Kidney epithelial cell (primary cell): ENCODE measurements around the gene C2CD4B. TPM values are rescaled to one million over a fixed set of nuclear protein-coding genes. Genes with fewer than 3 reads are reported as not detected.

ENCODE experiments used
- DNase-seq: peaks from one replicate; pipeline ENCODE4 v3.0.0-alpha.2; 2010; ENCODE audit warnings: low read depth
- H3K27me3 ChIP-seq: 2 replicates; pipeline ENCODE4 v1.6.0; 2011; ENCODE audit warnings: low read length; ENCODE audit not compliant: control insufficient read depth, insufficient read depth
- H3K36me3 ChIP-seq: 2 replicates; pipeline ENCODE4 v1.5.1; 2011; ENCODE audit warnings: low read length; ENCODE audit not compliant: control insufficient read depth, insufficient read depth
- H3K4me3 ChIP-seq: 2 replicates; pipeline ENCODE4 v1.5.1; 2011; ENCODE audit warnings: low read depth, mild to moderate bottlenecking, control low read depth, low read length
- total RNA-seq: library from RNA; depleted of rRNA; stranded (reverse); fragments of >200 nt; gene quantifications from 2 replicates; pipeline ENCODE4 v1.2.3, GENCODE V29; 2015
- TF ChIP-seq, protein P1 (sequence below): IDR thresholded peaks from 2 replicates; pipeline ENCODE4 v1.5.1; 2011; ENCODE audit warnings: mild to moderate bottlenecking, moderate library complexity, low read length, control low read depth, inconsistent platforms; ENCODE audit not compliant: insufficient read depth, poor library complexity, severe bottlenecking

C2CD4B gene
- total RNA-seq, 1 donor from 2014 or later = 0.13 TPM

DNA sequence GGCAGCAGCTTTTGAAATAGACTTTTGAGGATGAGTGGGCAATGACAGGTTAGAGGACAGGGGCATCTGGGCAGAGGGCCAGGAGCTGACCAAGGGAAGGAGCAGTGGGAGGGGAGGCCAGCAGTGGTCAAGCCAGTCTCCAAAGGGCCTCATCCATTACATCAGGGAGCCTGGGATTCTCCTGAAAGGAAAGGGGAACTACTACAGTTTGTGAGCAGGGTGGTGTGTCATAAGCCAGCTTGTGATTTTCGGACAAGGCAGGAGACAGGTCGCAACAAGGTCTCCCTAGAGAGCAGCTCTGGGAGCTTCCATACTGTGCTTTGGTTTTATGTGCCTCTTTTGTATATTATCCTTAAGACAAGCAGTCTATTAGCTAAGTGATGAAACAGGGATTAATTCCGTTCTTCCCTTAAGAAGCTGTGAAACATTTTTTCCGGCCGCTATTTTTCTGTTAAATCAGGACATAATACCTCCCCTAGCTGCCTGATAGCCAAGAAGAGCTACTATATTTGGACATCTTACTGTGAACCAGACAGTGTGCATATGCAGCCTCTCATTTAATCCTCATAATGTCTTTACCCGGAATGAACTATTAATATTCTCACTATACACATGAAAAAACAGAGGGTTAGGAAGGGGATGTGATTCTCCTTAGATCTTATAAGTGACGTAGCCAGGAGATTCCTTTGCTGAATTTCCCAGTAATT, 46.4 kb downstream of the C2CD4B start:
- no peak for DNase-seq
- Histone ChIP-seq H3K36me3 (no peaks in the 10 kb centered on the region), H3K27me3 (no peaks in the 10 kb centered on the region), H3K4me3 (no peak overlapping the region)
- TF ChIP-seq, protein P1, sequence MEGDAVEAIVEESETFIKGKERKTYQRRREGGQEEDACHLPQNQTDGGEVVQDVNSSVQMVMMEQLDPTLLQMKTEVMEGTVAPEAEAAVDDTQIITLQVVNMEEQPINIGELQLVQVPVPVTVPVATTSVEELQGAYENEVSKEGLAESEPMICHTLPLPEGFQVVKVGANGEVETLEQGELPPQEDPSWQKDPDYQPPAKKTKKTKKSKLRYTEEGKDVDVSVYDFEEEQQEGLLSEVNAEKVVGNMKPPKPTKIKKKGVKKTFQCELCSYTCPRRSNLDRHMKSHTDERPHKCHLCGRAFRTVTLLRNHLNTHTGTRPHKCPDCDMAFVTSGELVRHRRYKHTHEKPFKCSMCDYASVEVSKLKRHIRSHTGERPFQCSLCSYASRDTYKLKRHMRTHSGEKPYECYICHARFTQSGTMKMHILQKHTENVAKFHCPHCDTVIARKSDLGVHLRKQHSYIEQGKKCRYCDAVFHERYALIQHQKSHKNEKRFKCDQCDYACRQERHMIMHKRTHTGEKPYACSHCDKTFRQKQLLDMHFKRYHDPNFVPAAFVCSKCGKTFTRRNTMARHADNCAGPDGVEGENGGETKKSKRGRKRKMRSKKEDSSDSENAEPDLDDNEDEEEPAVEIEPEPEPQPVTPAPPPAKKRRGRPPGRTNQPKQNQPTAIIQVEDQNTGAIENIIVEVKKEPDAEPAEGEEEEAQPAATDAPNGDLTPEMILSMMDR = no peak

DNA sequence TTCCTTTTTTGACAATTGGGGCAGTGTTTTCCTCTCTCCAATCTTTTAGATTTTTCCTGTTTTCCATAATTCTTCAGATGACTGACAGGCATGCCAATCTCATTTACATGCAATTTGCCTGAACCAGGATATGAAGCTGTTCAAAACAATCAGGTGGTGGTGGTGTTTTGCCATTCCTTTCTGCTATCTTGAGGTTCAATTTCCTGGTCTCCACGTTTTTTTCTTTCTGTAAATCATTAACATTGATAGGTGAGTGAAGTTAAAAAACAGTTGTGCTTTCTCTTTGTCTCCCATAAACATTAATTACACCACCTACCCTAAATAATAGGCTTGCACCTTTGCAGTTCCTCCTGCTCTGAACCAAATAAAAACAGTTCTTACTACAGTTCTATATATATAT, 49.2 kb downstream of the C2CD4B start:
- no peak overlapping the region for H3K4me3 ChIP-seq
- DNase-seq = no peak
- H3K36me3 ChIP-seq = no peaks in the 10 kb centered on the region
- TF ChIP-seq, protein P1 = no peak
- no peaks in the 10 kb centered on the region for H3K27me3 ChIP-seq

Other genes with a start within 250 kb of the C2CD4B start
- 46.1 and 48.3 TPM in 2 replicates for gene VPS13C, start 104.8 kb downstream of the C2CD4B start, total RNA-seq
- gene C2CD4A, start 98.3 kb downstream of the C2CD4B start, total RNA-seq = 0.25 and 0.75 TPM in 2 replicates
- gene TLN2, start 225.3 kb upstream of the C2CD4B start, total RNA-seq = 12.7 TPM in 2 replicates